ENCODE data around the gene TNNI3. TPM values are rescaled to one million over a fixed set of nuclear protein-coding genes. Genes with fewer than 3 reads are reported as not detected.

Gene TNNI3
- total RNA-seq, 1 experiment from 2014 or later = not detected

Other genes starting within 250 kb of the TNNI3 start
- not detected in 2 replicates for gene NLRP7, start 210.2 kb downstream of the TNNI3 start, total RNA-seq (2014; rRNA removed; shearing (Covaris generic); ENCODE audit: low replicate concordance)
- 0.20 and 0.47 TPM in 2 replicates for gene NLRP2, start 191.4 kb downstream of the TNNI3 start, total RNA-seq (2014; rRNA removed; shearing (Covaris generic); ENCODE audit: low replicate concordance)
- not detected in 2 replicates for gene GP6, start 119.5 kb downstream of the TNNI3 start, total RNA-seq (2014; rRNA removed; shearing (Covaris generic); ENCODE audit: low replicate concordance)
- gene RDH13, start 94.6 kb downstream of the TNNI3 start, total RNA-seq (2014; rRNA removed; shearing (Covaris generic); ENCODE audit: low replicate concordance) = 58.2 and 62.1 TPM in 2 replicates
- gene EPS8L1, start 81.9 kb downstream of the TNNI3 start, total RNA-seq (2014; rRNA removed; shearing (Covaris generic); ENCODE audit: low replicate concordance) = 21.5 and 24.1 TPM in 2 replicates
- gene PPP1R12C, start 40.1 kb downstream of the TNNI3 start, total RNA-seq (2014; rRNA removed; shearing (Covaris generic); ENCODE audit: low replicate concordance) = 40.3 and 63.4 TPM in 2 replicates
- gene TNNT1, start 8.5 kb downstream of the TNNI3 start, total RNA-seq (2014; rRNA removed; shearing (Covaris generic); ENCODE audit: low replicate concordance) = 325 and 411 TPM in 2 replicates
- gene DNAAF3, start 8.9 kb upstream of the TNNI3 start, total RNA-seq (2014; rRNA removed; shearing (Covaris generic); ENCODE audit: low replicate concordance) = 30.9 and 32.8 TPM in 2 replicates
- 0.07 TPM in 1 of 2 replicates, not detected in the other for gene SYT5, start 22.6 kb upstream of the TNNI3 start, total RNA-seq (2014; rRNA removed; shearing (Covaris generic); ENCODE audit: low replicate concordance)
- 30.0 and 34.3 TPM in 2 replicates for gene PTPRH, start 51.8 kb upstream of the TNNI3 start, total RNA-seq (2014; rRNA removed; shearing (Covaris generic); ENCODE audit: low replicate concordance)
- 0.47 and 3.9 TPM in 2 replicates for gene TMEM86B, start 71.0 kb upstream of the TNNI3 start, total RNA-seq (2014; rRNA removed; shearing (Covaris generic); ENCODE audit: low replicate concordance)
- 79.8 and 94.5 TPM in 2 replicates for gene PPP6R1, start 101.3 kb upstream of the TNNI3 start, total RNA-seq (2014; rRNA removed; shearing (Covaris generic); ENCODE audit: low replicate concordance)
- 128 and 145 TPM in 2 replicates for gene HSPBP1, start 122.4 kb upstream of the TNNI3 start, total RNA-seq (2014; rRNA removed; shearing (Covaris generic); ENCODE audit: low replicate concordance)
- gene BRSK1, start 126.3 kb upstream of the TNNI3 start, total RNA-seq (2014; rRNA removed; shearing (Covaris generic); ENCODE audit: low replicate concordance) = 0.41 and 0.64 TPM in 2 replicates
- 0.61 and 1.3 TPM in 2 replicates for gene TMEM150B, start 167.6 kb upstream of the TNNI3 start, total RNA-seq (2014; rRNA removed; shearing (Covaris generic); ENCODE audit: low replicate concordance)
- gene KMT5C, start 182.1 kb upstream of the TNNI3 start, total RNA-seq (2014; rRNA removed; shearing (Covaris generic); ENCODE audit: low replicate concordance) = 11.8 and 18.4 TPM in 2 replicates
- gene COX6B2, start 197.0 kb upstream of the TNNI3 start, total RNA-seq (2014; rRNA removed; shearing (Covaris generic); ENCODE audit: low replicate concordance) = 0.10 TPM in 1 of 2 replicates, not detected in the other
- gene GARIN5B, start 205.5 kb upstream of the TNNI3 start, total RNA-seq (2014; rRNA removed; shearing (Covaris generic); ENCODE audit: low replicate concordance) = not detected in 2 replicates
- gene IL11, start 212.7 kb upstream of the TNNI3 start, total RNA-seq (2014; rRNA removed; shearing (Covaris generic); ENCODE audit: low replicate concordance) = not detected in 2 replicates
- not detected in 2 replicates for gene TMEM190, start 219.1 kb upstream of the TNNI3 start, total RNA-seq (2014; rRNA removed; shearing (Covaris generic); ENCODE audit: low replicate concordance)
- gene TMEM238, start 226.6 kb upstream of the TNNI3 start, total RNA-seq (2014; rRNA removed; shearing (Covaris generic); ENCODE audit: low replicate concordance) = 2.3 and 6.7 TPM in 2 replicates
- 281 and 295 TPM in 2 replicates for gene RPL28, start 228.2 kb upstream of the TNNI3 start, total RNA-seq (2014; rRNA removed; shearing (Covaris generic); ENCODE audit: low replicate concordance)